HG03139 (cell line): ENCODE measurements around the gene HMCN2.

Experiments used
- ATAC-seq: cut with Tn5 transposase; IDR thresholded peaks from one replicate; pipeline ENCODE4 v1.9.1; 2021; ENCODE audit not compliant: unreplicated experiment

HMCN2 gene

GRCh38 chr9:130410443-130410842 lies 144.9 kb downstream of the HMCN2 start:
- ATAC-seq: no peak

DNA sequence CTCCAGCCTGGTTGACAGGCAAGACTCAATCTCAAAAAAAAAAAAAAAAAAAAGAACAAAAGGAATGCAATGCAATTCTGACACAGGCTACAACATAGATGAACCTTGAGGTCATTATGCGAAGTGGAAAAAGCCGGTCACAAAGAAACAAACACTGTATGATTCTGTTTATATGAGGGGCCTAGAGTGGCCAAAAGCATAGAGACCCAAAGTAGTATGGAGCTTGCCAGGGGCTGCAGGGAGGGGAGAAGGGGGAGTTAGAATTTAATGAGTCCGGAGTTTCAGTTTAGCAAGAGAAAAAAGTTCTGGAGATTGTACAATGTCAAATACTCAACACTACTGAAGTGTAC lies 146.0 kb downstream of the HMCN2 start:
- ATAC-seq: no peak

DNA sequence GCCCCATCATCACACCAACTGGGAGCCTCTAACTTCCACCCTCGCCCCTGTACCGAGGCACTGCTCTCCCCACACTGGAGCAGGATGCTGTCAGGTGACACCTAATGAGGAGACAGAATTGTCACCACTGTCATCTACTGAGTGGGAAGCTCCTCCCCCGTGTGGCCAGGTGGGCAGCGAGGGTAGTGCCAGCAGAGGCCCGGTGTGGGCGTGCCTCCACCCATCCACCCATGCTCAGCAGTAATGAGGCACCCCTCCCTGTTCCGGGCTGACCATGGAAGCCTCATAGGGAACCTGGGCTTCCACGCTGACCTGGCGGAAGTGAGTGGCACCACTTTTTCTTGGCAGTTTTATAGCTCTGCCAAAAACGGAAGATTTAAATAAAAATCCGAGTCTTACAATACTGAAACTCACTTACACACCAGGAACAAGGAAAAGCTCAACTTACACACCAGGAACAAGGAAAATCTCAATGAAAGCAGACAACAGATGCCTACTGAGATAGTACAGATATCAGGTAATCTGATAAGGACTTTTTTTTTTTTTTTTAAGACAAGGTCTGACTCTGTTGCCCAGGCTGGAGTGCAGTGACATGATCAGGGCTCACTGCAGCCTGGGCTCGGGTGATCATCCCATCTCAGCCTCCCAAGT lies 148.6 kb downstream of the HMCN2 start:
- ATAC-seq: no peak

GRCh38 chr9:130414910-130415746 lies 149.6 kb downstream of the HMCN2 start:
- no peak for ATAC-seq

DNA sequence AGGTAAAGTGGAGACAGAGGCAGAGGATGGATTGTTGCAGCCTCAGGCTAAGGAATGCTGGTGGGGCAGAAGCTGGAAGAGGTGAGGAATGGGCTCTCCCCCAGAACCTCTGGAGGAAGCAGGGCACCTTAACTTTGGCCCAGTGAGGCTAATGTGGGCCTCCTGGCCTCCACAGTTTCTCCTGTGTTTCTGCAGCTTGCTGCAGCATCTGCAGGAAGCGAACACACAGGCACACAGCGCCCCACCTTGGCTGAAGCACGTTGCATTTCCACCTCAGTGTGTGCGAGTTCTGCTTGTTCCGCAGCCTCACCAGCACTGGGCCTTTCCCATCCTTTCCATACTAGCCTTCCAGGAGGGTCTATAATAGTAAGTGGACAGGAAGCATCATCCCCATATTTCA lies 152.0 kb downstream of the HMCN2 start:
- no peak for ATAC-seq

DNA sequence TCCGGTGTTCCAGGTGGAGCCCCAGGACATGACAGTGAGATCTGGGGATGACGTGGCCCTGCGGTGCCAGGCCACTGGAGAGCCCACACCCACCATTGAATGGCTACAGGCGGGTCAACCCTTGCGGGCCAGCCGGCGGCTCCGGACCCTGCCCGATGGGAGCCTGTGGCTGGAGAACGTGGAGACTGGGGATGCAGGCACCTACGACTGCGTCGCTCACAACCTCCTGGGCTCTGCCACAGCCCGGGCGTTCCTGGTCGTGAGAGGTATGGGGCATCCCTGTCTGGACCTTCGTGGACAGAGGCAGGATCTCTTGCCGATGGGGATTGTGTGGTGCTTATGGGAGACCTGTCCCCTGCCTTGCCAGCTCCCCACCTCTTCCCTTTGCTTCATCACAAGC lies 153.2 kb downstream of the HMCN2 start:
- no peak for ATAC-seq

DNA sequence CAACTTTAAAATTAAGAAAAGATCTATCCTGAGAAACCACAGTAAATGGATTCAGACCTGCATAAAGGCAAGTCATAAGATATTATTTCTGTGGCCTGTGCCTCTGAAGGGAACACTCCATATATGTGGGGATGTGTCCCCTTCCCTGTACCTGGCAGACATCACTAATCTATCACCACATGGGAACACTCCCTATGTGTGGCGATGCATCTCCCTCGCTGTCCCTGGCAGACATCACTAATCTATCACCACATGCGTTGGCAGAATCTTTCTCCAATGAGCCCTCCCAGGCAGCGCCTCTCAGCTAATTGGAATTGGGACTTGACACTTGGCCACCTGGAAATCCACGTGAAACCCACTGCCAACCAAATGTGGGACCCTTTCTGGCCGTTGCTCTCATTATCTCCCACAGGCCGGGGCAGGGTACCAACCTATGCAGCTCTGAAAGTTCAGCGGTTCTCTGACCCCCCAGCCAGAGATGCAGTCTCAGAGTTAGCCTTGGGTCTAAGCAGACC lies 154.0 kb downstream of the HMCN2 start:
- ATAC-seq: no peak

DNA sequence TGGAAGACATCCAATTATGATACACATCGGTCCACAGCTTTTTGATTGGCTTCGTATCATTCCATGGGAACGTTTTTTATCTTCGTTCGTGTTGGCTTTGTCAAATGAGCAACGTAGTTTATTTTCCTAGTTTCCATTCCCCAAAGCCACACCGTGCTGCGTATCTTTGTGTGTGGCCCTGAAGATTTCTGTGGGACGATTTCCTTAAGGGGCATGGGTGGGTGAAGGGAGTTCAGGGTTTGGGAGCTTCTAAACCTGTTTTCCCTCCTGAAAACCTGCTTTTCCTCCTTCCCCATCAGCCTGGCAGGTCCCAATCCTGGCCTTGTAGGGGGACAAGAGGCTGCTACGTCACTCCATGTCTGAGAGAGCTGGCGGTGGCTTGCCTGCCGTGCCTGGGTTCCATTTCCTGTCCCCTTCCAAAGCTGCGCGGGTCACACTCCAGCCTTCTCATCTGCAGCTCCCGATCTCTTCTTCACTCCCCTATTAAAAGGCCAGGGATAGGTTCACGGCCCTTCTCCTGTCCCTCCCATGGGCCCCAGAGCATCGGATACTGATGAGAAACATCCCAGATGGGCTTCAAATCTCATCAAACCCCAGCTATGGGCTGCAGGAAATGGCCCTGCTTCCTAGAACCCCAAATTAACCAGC lies 155.7 kb downstream of the HMCN2 start:
- no peak for ATAC-seq

- ATAC-seq: no peak
These were observed 156.3 kb downstream of the HMCN2 start for GRCh38 chr9:130421802-130422276.

GRCh38 chr9:130422546-130422945 lies 157.0 kb downstream of the HMCN2 start:
- no peak for ATAC-seq

DNA sequence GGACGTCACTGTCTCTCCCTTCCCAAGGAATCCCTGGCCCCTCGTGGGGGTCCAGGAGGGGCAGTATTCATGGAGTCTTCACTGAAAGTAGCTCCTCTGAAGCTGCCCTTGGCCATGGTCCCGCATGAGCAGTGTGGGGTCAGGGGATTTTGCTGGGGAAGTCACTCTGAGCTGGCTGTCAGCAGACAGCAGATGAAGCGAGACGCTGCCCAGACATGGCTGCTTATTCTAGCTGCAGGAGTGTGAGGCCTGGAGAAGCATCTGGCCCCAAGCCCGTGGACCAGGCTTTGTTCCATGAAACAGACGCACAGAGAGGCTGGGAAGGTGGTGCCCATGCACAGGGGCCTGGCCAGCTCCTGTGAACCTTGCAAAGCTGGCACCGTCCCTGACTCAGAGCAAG lies 157.7 kb downstream of the HMCN2 start:
- ATAC-seq: no peak

DNA sequence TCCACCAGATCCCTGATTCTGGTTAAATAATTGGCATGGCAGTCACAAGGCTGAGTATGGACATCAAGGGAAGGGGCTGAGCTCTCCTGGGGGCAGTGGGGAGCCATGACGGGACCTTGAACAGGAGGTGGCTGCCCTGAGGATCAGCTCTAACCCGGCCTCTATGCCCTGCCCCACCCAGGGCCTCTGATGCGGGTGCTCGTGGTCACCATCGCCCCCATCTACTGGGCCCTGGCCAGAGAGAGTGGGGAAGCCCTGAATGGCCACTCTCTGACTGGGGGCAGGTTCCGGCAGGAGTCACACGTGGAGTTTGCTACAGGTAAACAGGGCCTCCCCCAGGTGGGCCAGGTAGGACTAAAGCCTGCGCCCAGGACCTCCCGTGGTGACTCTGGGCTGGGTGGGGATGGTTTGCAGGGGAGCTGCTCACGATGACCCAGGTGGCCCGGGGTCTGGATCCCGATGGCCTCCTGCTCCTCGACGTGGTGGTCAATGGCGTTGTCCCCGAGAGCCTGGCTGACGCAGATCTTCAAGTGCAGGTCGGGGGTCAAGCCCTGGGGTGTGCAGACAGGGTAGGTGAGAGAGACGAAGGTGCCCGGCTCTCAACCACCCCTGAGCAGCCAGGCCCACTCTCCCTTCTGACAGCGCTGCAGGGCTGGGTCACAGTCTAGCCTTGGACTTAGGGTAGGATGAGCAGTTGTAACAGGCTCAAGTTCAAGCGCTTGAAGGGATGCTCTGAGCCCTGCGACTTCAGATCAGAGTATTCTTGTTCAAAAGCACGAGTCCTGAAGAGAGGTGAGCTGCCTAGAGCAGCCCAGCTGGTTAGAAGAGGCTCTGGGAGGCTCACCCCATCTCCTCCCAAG lies 159.3 kb downstream of the HMCN2 start:
- ATAC-seq: no peak

DNA sequence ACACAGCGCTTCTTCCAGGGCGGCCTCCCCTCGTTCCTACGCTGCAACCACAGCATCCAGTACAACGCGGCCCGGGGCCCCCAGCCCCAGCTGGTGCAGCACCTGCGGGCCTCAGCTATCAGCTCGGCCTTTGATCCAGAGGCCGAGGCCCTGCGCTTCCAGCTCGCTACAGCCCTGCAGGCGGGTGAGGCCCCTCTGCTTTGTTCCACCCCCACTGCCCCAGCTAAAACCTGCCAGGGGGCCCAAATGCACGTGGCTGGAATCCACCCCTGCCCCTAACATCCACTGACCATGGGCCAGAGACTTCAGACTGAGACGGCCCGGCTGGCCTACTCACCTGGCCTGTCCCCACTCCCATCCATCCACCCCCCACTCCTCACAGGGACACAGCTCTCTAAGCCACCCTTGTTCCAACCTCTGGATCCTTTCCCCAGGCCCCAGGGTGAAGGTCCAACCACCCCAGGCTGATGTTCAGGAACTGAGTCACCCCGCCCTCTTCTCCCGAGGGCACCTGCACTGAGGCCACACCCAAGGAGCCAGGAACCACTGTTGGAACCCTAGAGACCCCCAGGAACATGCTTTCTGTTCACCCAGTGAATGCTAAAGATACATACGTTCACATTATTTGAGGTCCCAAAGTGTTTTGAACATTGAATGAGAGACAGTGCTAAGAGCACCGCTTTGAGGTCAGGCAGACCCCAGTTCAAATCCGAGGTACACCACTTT lies 160.3 kb downstream of the HMCN2 start:
- ATAC-seq: no peak

- no peak for ATAC-seq
These were observed 160.9 kb downstream of the HMCN2 start for GRCh38 chr9:130426467-130426773.

DNA sequence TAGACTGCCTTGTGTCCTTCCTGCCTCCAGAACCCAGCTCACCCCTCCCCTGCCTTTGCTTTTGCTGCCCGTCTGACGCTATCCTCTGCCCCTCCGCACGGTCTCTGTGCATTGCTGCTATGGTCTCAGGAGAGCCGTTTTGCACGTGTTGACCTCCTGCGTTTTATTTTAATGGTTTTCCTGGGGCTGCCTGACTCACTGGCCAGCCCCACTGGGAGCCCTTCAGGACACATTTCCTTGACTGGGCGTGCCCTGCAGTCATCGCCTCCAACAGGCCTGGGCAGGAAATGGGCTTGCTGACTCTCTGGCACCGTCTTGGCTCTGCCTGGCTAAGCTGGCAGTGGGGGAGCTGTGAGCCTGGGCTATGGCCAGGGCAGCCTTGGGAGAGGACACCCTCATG lies 161.3 kb downstream of the HMCN2 start:
- ATAC-seq: no peak

DNA sequence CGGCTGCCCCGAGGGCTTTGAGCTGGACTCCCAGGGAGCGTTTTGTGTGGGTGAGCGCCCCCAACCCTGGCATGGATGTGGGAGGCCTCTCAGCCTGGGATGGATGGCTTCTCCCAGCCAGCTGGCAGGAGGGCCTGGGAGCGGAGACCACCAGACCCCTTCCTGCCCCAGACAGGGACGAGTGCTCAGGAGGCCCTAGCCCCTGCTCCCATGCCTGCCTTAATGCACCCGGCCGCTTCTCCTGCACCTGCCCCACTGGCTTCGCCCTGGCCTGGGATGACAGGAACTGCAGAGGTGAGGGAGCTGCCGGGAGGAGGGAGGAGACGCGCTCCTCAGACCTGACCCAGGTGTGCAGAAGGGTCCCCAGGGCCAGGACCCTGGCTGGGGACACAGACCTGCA lies 161.8 kb downstream of the HMCN2 start:
- ATAC-seq: no peak

- ATAC-seq: no peak
These were observed 162.6 kb downstream of the HMCN2 start for GRCh38 chr9:130428086-130428665.

- no peak for ATAC-seq
These were observed 163.8 kb downstream of the HMCN2 start for GRCh38 chr9:130429381-130429780.

- ATAC-seq: no peak
These were observed 164.3 kb downstream of the HMCN2 start for GRCh38 chr9:130429831-130430230.

- ATAC-seq: no peak
These were observed 164.7 kb downstream of the HMCN2 start for GRCh38 chr9:130430232-130430631.
